Left lung (tissue), 10 donors: ENCODE results near the gene LGALS13. TPM values are rescaled to one million over a fixed set of nuclear protein-coding genes. Genes with fewer than 3 reads are reported as not detected.
A peak's percentile ranks its signal among the peaks of the same experiment; 100 is the strongest.

Experiments used
- ATAC-seq: fragments of 200-7000 bp; cut with Tn5 transposase; one replicate; pipeline ENCODE4 v1.9.1; 2020; ENCODE audit warnings: moderate library complexity
- DNase-seq, 4 donors: peaks; one replicate each; pipeline ENCODE4 v3.0.0-alpha.2; 2013 to 2020
- H3K27ac ChIP-seq, 2 donors: fragments of 200-600 bp; sonication (generic) in 1 of 2; one replicate each; pipeline versions ENCODE4 v1.5.0 to v1.8.0; 2020 to 2021
- H3K27me3 ChIP-seq, 2 donors: fragments of 200-600 bp; sonication (generic) in 1 of 2; one replicate each; pipeline versions ENCODE4 v1.5.0 to v1.8.0; 2020 to 2021
- H3K36me3 ChIP-seq, 2 donors: fragments of 200-600 bp; sonication (generic) in 1 of 2; one replicate each; pipeline versions ENCODE4 v1.5.0 to v1.8.0; 2020 to 2021
- H3K4me1 ChIP-seq, 2 donors: fragments of 200-600 bp; one replicate each; pipeline ENCODE4 v1.8.0; 2021
- H3K4me3 ChIP-seq, 2 donors: fragments of 200-600 bp; sonication (generic) in 1 of 2; one replicate each; pipeline versions ENCODE4 v1.5.0 to v1.8.0; 2020 to 2021; ENCODE audit warnings: mild to moderate bottlenecking in 1 of 2
- H3K9me3 ChIP-seq, 2 donors: fragments of 200-600 bp; sonication (generic) in 1 of 2; one replicate each; pipeline versions ENCODE4 v1.5.0 to v1.8.0; 2020 to 2021
- intact Hi-C, 2 donors: fragments of 100-400 bp; cut with DNase I; formaldehyde crosslinking; loops; one replicate each; pipeline versions ENCODE4 v1.11.2 to v1.14.2; 2022
- polyA plus RNA-seq, 6 donors: library from polyadenylated mRNA; unstranded; fragments of 120-200 nt; gene quantifications; one replicate each; pipeline ENCODE4 v1.2.1, GENCODE V29; 2013; ENCODE audit not compliant: insufficient read length in 6 of 6
- total RNA-seq, 2 donors: library from RNA; stranded (reverse); fragmentation: NEBNext Ultra II Directional; extraction: Animal tissue kit (Norgen Biotek cat#: 25700); gene quantifications; one replicate each; pipeline ENCODE4 v1.2.1, GENCODE V29; 2021
- TF ChIP-seq, protein P1 (sequence below), 2 donors: fragments of 200-600 bp; sonication (generic) in 1 of 2; IDR thresholded peaks; one replicate each; pipeline versions ENCODE4 v1.5.0 to v1.8.0; 2021; ENCODE audit warnings: antibody characterized with exemption in 2 of 2
- donor health status: DM: no; HTN: yes; CAD: no.
- donor health status: DM: no; HTN: no; CAD: no.

LGALS13 gene
- total and polyA plus RNA-seq, 8 donors: not detected

DNA sequence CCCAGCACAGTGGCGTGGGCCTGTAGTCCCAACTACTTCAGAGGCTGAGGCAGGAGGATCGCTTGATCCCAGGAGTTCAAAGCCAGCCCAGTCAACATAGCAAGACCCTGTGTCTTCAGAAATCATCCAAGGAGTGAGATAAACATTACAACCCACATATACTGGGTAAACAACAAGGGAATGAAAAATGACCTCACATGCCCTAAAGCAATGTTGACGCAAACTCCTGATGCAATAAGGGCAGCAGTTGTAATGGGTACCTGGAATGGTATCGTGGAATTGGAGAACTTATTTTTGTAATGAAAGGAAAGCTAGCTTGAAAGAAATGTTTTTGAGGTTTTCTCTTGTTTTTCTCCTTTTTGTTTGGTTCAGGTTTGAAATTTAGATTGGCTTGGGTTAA lies 28.9 kb downstream of the LGALS13 start:
- no peak overlapping the region for H3K27ac ChIP-seq
- H3K9me3 ChIP-seq: no peaks in the 10 kb centered on the region
- ATAC-seq (no peak), DNase-seq (no peak)
- intact Hi-C loops: no loop called here
- peaks cover 0 to under 1% of the 10 kb centered on the region in 2 donors for H3K27me3 ChIP-seq
- no peaks in the 10 kb centered on the region for H3K36me3 ChIP-seq
- H3K4me1 ChIP-seq: no peaks in the 10 kb centered on the region
- H3K4me3 ChIP-seq: no peak overlapping the region
- TF ChIP-seq, protein P1, sequence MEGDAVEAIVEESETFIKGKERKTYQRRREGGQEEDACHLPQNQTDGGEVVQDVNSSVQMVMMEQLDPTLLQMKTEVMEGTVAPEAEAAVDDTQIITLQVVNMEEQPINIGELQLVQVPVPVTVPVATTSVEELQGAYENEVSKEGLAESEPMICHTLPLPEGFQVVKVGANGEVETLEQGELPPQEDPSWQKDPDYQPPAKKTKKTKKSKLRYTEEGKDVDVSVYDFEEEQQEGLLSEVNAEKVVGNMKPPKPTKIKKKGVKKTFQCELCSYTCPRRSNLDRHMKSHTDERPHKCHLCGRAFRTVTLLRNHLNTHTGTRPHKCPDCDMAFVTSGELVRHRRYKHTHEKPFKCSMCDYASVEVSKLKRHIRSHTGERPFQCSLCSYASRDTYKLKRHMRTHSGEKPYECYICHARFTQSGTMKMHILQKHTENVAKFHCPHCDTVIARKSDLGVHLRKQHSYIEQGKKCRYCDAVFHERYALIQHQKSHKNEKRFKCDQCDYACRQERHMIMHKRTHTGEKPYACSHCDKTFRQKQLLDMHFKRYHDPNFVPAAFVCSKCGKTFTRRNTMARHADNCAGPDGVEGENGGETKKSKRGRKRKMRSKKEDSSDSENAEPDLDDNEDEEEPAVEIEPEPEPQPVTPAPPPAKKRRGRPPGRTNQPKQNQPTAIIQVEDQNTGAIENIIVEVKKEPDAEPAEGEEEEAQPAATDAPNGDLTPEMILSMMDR (IDR thresholded peaks at IDR 0.05): no peak

- no peak overlapping the region for H3K27ac ChIP-seq
- H3K9me3 ChIP-seq: no peaks in the 10 kb centered on the region
- TF ChIP-seq, protein P1 (IDR thresholded peaks at IDR 0.05): no peak
- H3K4me3 ChIP-seq: no peak overlapping the region
- H3K36me3 ChIP-seq: no peaks in the 10 kb centered on the region
- DNase-seq (no peak), ATAC-seq (no peak)
- peaks cover 0 to 5% of the 10 kb centered on the region in 2 donors for H3K27me3 ChIP-seq
- no peaks in the 10 kb centered on the region for H3K4me1 ChIP-seq
- intact Hi-C loops: no loop called here
Observed at GRCh38 chr19:39631626-39632025, 29.3 kb downstream of the LGALS13 start.

DNA sequence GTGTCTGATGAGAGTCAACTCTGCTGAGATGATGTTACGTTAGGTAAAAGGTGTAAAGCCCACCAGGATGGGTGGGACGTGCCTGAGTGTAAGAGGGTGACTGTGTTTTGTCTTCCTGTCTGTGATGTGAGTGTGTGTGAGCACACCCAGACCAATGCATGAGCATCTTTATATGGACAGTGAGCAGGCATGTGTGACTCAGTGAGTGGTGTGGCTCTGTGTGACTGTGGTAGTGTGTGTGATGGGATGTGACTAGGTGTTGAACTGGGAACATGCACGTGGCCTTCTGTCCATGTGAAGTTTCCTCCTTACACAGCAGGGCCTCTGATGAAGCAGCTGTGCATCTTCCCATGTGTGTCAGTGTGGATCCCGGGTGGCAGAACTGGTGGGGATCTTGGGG lies 35.6 kb downstream of the LGALS13 start:
- Histone ChIP-seq H3K4me3 (no peak overlapping the region), H3K27me3 (peaks cover 0 to 35% of the 10 kb centered on the region in 2 donors), H3K9me3 (no peaks in the 10 kb centered on the region), H3K36me3 (no peaks in the 10 kb centered on the region), H3K27ac (no peak overlapping the region), H3K4me1 (no peaks in the 10 kb centered on the region)
- DNase-seq (no peak), ATAC-seq (no peak)
- intact Hi-C loops: no loop called here
- TF ChIP-seq, protein P1 (IDR thresholded peaks at IDR 0.05): no peak

GRCh38 chr19:39641773-39642172 lies 39.4 kb downstream of the LGALS13 start:
- H3K36me3 ChIP-seq: no peaks in the 10 kb centered on the region
- intact Hi-C loops: no loop called here
- H3K4me1 ChIP-seq: no peaks in the 10 kb centered on the region
- no peak overlapping the region for H3K4me3 ChIP-seq
- DNase-seq: peak in 2 of 4 donors; percentile 3 to 38
- TF ChIP-seq, protein P1 (IDR thresholded peaks at IDR 0.05): no peak
- peaks cover 0 to 47% of the 10 kb centered on the region in 2 donors for H3K27me3 ChIP-seq
- peak; percentile 86 for ATAC-seq
- H3K9me3 ChIP-seq: no peaks in the 10 kb centered on the region
- no peak overlapping the region for H3K27ac ChIP-seq

DNA sequence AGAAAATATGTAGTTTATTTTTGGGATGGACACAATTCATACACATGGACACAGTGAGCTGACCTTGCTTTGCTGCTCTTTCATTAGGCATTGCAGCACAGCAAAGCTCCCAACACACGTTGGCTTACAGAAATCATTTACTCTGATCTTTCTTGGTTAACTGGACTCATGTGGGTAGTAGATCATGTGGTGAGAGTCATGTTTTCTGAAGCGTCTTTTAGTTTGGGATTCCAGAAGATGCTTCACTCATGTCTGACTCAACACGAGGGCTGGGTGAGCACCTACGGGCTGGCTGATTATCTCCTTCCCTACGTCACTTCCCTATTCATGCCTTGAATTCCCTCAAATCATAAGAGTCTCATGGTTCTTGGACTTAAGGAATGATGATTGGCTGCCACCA lies 41.3 kb downstream of the LGALS13 start:
- no peak for DNase-seq
- no peak overlapping the region for H3K27ac ChIP-seq
- TF ChIP-seq, protein P1 (IDR thresholded peaks at IDR 0.05): no peak
- H3K9me3 ChIP-seq: no peaks in the 10 kb centered on the region
- peaks cover 0 to 46% of the 10 kb centered on the region in 2 donors for H3K27me3 ChIP-seq
- intact Hi-C loops: no loop called here
- H3K4me3 ChIP-seq: no peak overlapping the region
- ATAC-seq: no peak
- no peaks in the 10 kb centered on the region for H3K4me1 ChIP-seq
- no peaks in the 10 kb centered on the region for H3K36me3 ChIP-seq
